ENCODE results near the gene FBXW11.
"Not testable (repeated sequence)": the region's sequence is repeated elsewhere in the genome, so short reads cannot be mapped to it uniquely, and the experiment has no call there.

The FBXW11 gene

GRCh38 chr5:171906703-171907590 lies 99.5 kb downstream of the FBXW11 start:
- DNase-seq = no peak

DNA sequence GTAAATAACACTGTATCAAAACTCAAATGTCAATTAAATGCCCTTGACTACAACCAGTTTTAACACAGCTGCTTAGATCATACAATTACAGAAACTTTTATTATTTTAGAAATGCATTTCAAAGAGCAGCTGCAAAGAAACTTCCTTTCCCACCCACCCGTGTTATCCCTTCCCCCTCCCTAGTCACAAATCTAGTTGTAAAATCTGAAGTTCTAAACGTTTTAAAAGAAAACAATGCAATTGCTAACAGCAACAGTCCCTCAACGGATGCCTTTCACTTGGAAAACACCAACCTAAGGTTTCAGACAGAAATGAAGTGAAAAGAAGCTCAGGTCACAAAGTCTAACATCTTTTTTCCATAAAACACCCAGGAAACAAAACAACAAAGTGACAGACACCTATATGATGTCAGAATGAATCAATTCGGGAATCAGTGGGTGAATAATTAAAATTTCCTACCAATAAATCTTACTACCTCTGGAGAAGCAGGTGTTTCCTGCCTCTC lies 100.3 kb downstream of the FBXW11 start:
- DNase-seq = no peak

GRCh38 chr5:171904886-171905285 lies 101.6 kb downstream of the FBXW11 start:
- DNase-seq = no peak

DNA sequence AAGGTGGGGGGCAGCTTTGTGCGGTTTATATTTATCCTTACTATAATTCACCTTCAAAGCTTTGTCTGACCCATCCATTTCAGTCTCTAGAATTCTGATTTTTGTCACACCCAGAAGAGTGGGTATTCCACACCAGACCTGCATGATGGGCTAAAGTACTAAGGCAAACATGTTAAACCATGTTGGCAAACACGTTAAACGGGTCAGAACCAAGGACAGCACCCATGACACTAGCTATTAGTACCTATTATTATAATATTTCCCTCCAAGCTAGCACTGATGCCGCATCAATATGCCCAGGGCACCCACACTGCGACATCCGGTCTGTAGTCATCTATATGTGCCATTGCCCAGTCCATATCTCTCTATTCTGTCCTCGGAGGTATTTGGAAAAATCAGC lies 104.7 kb downstream of the FBXW11 start:
- no peak for DNase-seq

DNA sequence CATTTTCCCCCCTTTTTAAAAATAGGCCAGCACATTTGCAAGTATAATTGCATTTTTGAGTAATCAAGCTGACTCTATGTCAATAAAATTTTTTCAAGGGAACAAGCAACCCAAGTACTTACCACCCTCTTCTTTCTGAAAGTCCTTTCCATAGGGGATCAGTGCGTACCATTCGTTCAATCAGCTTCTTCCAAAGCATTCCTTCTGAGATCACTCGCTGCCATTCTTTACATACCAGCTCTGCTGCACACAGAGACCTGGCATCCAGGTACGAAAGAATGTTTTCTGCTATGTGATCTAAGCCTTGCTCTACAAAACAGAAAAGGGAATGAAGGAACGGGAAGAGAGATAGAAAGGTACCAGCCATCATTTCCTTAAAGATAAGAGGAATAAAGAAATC lies 106.6 kb downstream of the FBXW11 start:
- DNase-seq = no peak

GRCh38 chr5:171898879-171899278 lies 107.6 kb downstream of the FBXW11 start:
- DNase-seq = no peak

- DNase-seq = no peak
Observed at GRCh38 chr5:171898386-171898785, 108.1 kb downstream of the FBXW11 start.

GRCh38 chr5:171897231-171897630 lies 109.2 kb downstream of the FBXW11 start:
- no peak for DNase-seq

GRCh38 chr5:171895081-171895480 lies 111.4 kb downstream of the FBXW11 start:
- DNase-seq = no peak

GRCh38 chr5:171893290-171893886 lies 113.0 kb downstream of the FBXW11 start:
- peak; percentile 81 for DNase-seq

DNA sequence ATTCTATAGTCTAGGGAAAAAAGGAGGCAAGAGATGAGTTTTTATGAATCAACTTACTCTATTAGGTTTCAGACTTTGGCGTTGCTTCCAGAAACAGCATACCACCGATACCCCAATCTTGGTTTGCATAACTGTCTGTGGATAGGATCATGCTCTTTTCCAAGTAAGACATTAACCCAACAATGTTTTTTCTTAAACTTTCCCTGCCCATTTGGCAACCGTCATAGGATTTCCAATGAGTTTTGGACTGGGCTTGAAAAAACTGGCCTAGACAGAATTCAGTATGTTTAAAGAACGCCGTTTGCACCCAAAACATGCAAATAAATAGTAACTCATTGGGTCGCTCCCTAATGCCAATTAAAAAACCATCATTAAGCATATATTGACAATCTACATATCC lies 114.8 kb downstream of the FBXW11 start:
- DNase-seq = no peak

GRCh38 chr5:171891150-171891549 lies 115.3 kb downstream of the FBXW11 start:
- DNase-seq = no peak

DNA sequence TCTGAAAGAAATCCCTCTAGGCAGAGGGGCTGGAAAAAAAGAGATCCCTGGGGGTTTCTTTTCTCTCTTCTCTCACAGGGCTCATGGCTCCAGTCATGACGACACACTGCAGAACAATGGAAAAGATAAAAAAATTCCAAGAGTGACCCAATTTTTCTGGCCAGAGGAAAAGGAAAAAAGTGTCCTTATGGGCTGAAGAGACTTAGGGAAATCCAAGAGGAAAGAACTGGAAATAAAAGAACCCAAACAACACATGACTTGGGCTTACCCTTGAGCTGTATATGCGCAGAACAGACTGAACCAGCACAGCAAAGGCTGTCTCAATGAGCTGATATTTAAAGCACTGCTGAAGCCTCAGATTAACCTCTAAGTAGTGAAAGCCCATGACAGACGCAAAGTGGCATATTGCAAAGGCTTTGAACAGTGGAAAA lies 118.4 kb downstream of the FBXW11 start:
- no peak for DNase-seq

- DNase-seq = not testable (repeated sequence)
Observed at GRCh38 chr5:171886037-171886436, 120.4 kb downstream of the FBXW11 start.

- no peak for DNase-seq
Observed at GRCh38 chr5:171882118-171882517, 124.3 kb downstream of the FBXW11 start.

- DNase-seq = peak; percentile 27
Observed at GRCh38 chr5:171874234-171874633, 132.2 kb downstream of the FBXW11 start.

DNA sequence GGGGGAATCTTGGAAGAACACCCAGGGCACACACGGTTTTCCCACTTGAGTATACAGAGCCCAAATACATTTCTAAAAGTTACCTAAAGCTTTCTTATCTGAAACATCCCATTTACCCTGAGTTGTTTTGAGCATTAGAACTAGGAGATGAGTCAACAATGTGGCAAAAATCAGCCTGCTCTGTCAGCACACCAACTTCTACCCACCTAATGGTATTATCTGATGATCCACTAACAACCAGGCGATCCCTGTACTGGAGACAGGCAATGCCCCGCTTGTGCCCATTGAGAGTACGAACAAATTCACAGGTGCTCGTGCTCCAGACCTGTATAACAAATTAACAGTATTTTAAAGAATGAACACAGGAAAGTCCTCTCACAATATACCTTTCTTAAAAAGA lies 133.8 kb downstream of the FBXW11 start:
- DNase-seq = no peak

- DNase-seq = no peak
Observed at GRCh38 chr5:171871711-171872110, 134.7 kb downstream of the FBXW11 start.

DNA sequence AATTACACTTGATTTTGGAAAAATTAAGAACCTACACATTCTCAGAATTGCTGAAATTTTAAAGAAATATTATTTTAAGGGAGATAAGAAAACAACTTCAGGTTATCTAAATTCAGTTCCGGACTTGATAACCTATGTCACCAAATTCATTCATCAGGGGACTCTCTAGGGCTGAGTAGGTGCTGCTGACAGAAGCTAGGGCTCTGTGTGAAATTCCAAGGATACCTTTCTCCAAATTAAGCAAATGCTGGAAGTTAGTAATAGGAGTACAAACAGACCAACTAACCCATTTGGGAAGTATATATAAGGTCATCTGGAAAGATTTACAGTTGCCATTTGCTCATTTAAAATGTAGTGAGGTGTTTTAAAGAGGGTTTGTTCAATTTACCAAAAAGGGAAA lies 136.5 kb downstream of the FBXW11 start:
- no peak for DNase-seq

- DNase-seq = no peak
Observed at GRCh38 chr5:171868236-171868635, 138.2 kb downstream of the FBXW11 start.

DNA sequence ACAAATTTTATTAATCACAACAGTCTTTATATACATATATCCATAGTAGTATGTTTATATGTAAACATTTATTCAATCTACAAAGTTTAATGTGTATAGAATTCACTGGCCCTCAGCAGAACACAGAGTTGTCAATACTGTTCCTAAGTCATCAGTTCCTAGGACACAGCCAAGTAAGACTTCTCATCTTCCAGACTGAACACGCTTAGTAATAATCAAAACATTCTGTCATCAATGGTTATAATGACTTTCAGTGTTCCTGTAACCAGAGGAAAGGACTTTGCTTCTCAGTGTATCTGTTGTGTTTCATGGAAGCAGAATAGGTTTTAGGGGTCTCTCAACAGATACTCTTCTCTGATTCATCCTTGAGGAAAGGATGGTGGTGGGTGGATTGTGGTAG lies 138.7 kb downstream of the FBXW11 start:
- peak; percentile 38 for DNase-seq

GRCh38 chr5:171865471-171865870 lies 141.0 kb downstream of the FBXW11 start:
- no peak for DNase-seq

DNA sequence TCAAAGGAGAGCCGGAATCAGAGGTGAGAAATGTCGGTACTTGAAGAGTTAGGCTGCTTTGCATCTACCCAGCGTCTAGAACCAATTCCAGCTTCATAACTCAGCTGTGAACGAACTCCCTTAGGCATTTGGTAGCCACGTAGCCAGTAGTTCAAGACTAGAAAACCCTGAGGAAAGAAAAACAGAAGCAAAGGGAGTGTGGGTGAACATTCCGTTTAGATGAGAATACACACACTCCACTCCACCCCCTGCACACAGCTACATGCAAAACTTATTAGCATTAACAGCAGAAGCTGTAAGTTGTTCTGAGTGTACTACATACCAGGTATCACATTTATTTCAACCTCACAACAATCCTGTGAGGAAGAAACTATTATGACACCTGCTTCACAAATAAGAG lies 142.5 kb downstream of the FBXW11 start:
- DNase-seq = peak; percentile 94

- DNase-seq = no peak
Observed at GRCh38 chr5:171862624-171863023, 143.8 kb downstream of the FBXW11 start.

All from EL (cell line).